Transverse colon (tissue), 4 donors: ENCODE measurements around the gene C16orf87.

Experiments used
- CTCF ChIP-seq, 5 experiments: fragments of 200-600 bp in 3 of 5; fragments of 450-650 bp in 2 of 5; sonication (generic) in 3 of 5; IDR thresholded peaks; 1 replicate in 2 of 5; 2 replicates in 3 of 5; pipeline ENCODE4 v1.5.1; 2016 to 2017; ENCODE audit warnings: antibody characterized with exemption in 5 of 5, inconsistent platforms in 3 of 5, mild to moderate bottlenecking in 2 of 5, moderate library complexity in 1 of 5
- EP300 ChIP-seq: sonication (generic); formaldehyde crosslinking; IDR thresholded peaks from one replicate; pipeline ENCODE4 v1.6.1; 2017; ENCODE audit warnings: antibody characterized with exemption, low read depth
- POLR2AphosphoS5 ChIP-seq, 3 donors: sonication (generic); formaldehyde crosslinking; IDR thresholded peaks; one replicate each; pipeline ENCODE4 v1.6.1; 2016; ENCODE audit warnings: antibody characterized with exemption in 3 of 3

- TF ChIP-seq CTCF (IDR thresholded peaks at IDR 0.05), result no peak
- no peak for TF ChIP-seq POLR2AphosphoS5 (IDR thresholded peaks at IDR 0.05)
- no peak for TF ChIP-seq EP300
These were observed 67.8 kb downstream of the C16orf87 start for GRCh38 chr16:46763147-46763546.
